HepG2 (cell line): Measurements from ENCODE around the gene TMEM141. TPM values are rescaled to one million over a fixed set of nuclear protein-coding genes. Genes with fewer than 3 reads are reported as not detected.

ENCODE experiments used
- BATF2 ChIP-seq: sonication (generic); formaldehyde crosslinking; IDR thresholded peaks from 2 replicates; pipeline ENCODE4 v1.8.0; 2022; ENCODE audit warnings: mild to moderate bottlenecking, missing genetic modification reagents, moderate library complexity
- KAT8 ChIP-seq: IDR thresholded peaks from 2 replicates; pipeline ENCODE4 v1.6.1; 2016; ENCODE audit warnings: missing genetic modification reagents, missing compliant biosample characterization
- MLX ChIP-seq: IDR thresholded peaks from 2 replicates; pipeline ENCODE4 v1.6.1; 2016
- NONO ChIP-seq, 2 experiments: fragments of 450-650 bp in 1 of 2; sonication (generic) in 1 of 2; formaldehyde crosslinking in 1 of 2; IDR thresholded peaks in 1 of 2; conservative IDR thresholded peaks in 1 of 2; 2 replicates each; pipeline versions ENCODE4 v1.6.1 to v1.8.0; 2017 to 2022; ENCODE audit warnings: mild to moderate bottlenecking in 1 of 2, missing genetic modification reagents in 1 of 2, moderate library complexity in 1 of 2
- RORA ChIP-seq: sonication (generic); formaldehyde crosslinking; IDR thresholded peaks from 2 replicates; pipeline ENCODE4 v1.5.0; 2020; ENCODE audit warnings: mild to moderate bottlenecking, missing genetic modification reagents, moderate library complexity
- STAG1 ChIP-seq: sonication (generic); formaldehyde crosslinking; IDR thresholded peaks from 2 replicates; pipeline ENCODE4 v1.4.0; 2020; ENCODE audit warnings: missing genetic modification reagents
- ZMAT5 ChIP-seq: sonication (generic); formaldehyde crosslinking; IDR thresholded peaks from 2 replicates; pipeline ENCODE4 v1.5.0; 2020; ENCODE audit warnings: mild to moderate bottlenecking, low read depth, missing genetic modification reagents, borderline replicate concordance
- ZNF343 ChIP-seq: sonication (generic); formaldehyde crosslinking; IDR thresholded peaks from 2 replicates; pipeline ENCODE4 v1.4.0; 2020; ENCODE audit warnings: mild to moderate bottlenecking, missing genetic modification reagents
- ZNF496 ChIP-seq: sonication (generic); formaldehyde crosslinking; IDR thresholded peaks from 2 replicates; pipeline ENCODE4 v1.8.1; 2023; ENCODE audit warnings: mild to moderate bottlenecking, moderate library complexity, missing genetic modification reagents; ENCODE audit not compliant: insufficient replicate concordance
- ZNF547 ChIP-seq: sonication (generic); formaldehyde crosslinking; IDR thresholded peaks from 2 replicates; pipeline ENCODE4 v1.5.1; 2020; ENCODE audit warnings: mild to moderate bottlenecking, missing genetic modification reagents
- ZNF616 ChIP-seq: sonication (generic); formaldehyde crosslinking; IDR thresholded peaks from 2 replicates; pipeline ENCODE4 v1.5.0; 2020; ENCODE audit warnings: low read depth, mild to moderate bottlenecking, missing genetic modification reagents
- polyA plus RNA-seq, 8 experiments: library from polyadenylated mRNA; depleted of rRNA in 3 of 8; stranded (reverse) in 7 of 8; unstranded in 1 of 8; fragments of >200 nt; fragmentation: Illumina TruSeq in 4 of 8; extraction: Trizol in 4 of 8; gene quantifications; 2 replicates each; pipeline versions ENCODE4 v1.2.1 to v1.2.3, GENCODE V29; 2011 to 2016; ENCODE audit warnings: low read depth in 4 of 8, missing spikeins in 1 of 8, mixed read lengths in 1 of 8; ENCODE audit not compliant: insufficient read depth in 1 of 8
- total RNA-seq, 5 experiments: library from RNA; depleted of rRNA; stranded (reverse); fragments of >200 nt; fragmentation: Illumina TruSeq; extraction: Trizol; gene quantifications; 2 replicates each; pipeline ENCODE4 v1.2.3, GENCODE V29; 2016; ENCODE audit warnings: low read depth in 1 of 5
- TF ChIP-seq, protein P1 (sequence below): IDR thresholded peaks from 2 replicates; pipeline ENCODE4 v1.6.1; 2018; ENCODE audit warnings: missing genetic modification reagents, mild to moderate bottlenecking, missing compliant biosample characterization
- TF ChIP-seq, protein P2 (sequence below): sonication (generic); formaldehyde crosslinking; conservative IDR thresholded peaks from 2 replicates; pipeline ENCODE4 v1.5.0; 2020; ENCODE audit warnings: missing genetic modification reagents
- TF ChIP-seq, protein P3 (sequence below): sonication (generic); formaldehyde crosslinking; IDR thresholded peaks from 2 replicates; pipeline ENCODE4 v1.4.0; 2020; ENCODE audit warnings: missing genetic modification reagents
- TF ChIP-seq, protein P4 (sequence below): sonication (generic); formaldehyde crosslinking; IDR thresholded peaks from one replicate; pipeline ENCODE4 v1.5.1; 2020; ENCODE audit warnings: mild to moderate bottlenecking, missing genetic modification reagents; ENCODE audit errors: not compliant biosample characterization

Gene TMEM141
- total and polyA plus RNA-seq, 2 of the 13 experiments (the other 11 are each of a cell fraction or from before 2014, with no cell fraction given), result 81.0 to 202 TPM

GRCh38 chr9:136742591-136743391 lies 48.4 kb upstream of the TMEM141 start, which contains the start of gene LCN10 (continued):
- no peak for TF ChIP-seq BATF2 (CRISPR knock-in tag)
- TF ChIP-seq MLX, result no peak
- no peak for TF ChIP-seq KAT8 (CRISPR knock-in tag)
- no peak for TF ChIP-seq ZNF547 (CRISPR knock-in tag)
- TF ChIP-seq RORA (CRISPR knock-in tag), result no peak
- TF ChIP-seq, protein P1, sequence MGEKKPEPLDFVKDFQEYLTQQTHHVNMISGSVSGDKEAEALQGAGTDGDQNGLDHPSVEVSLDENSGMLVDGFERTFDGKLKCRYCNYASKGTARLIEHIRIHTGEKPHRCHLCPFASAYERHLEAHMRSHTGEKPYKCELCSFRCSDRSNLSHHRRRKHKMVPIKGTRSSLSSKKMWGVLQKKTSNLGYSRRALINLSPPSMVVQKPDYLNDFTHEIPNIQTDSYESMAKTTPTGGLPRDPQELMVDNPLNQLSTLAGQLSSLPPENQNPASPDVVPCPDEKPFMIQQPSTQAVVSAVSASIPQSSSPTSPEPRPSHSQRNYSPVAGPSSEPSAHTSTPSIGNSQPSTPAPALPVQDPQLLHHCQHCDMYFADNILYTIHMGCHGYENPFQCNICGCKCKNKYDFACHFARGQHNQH (CRISPR knock-in tag), result no peak
- no peak for TF ChIP-seq ZNF343 (CRISPR knock-in tag)
- TF ChIP-seq, protein P2, sequence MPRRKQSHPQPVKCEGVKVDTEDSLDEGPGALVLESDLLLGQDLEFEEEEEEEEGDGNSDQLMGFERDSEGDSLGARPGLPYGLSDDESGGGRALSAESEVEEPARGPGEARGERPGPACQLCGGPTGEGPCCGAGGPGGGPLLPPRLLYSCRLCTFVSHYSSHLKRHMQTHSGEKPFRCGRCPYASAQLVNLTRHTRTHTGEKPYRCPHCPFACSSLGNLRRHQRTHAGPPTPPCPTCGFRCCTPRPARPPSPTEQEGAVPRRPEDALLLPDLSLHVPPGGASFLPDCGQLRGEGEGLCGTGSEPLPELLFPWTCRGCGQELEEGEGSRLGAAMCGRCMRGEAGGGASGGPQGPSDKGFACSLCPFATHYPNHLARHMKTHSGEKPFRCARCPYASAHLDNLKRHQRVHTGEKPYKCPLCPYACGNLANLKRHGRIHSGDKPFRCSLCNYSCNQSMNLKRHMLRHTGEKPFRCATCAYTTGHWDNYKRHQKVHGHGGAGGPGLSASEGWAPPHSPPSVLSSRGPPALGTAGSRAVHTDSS, result no peak
- TF ChIP-seq ZNF496 (CRISPR knock-in tag), result no peak
- no peak for TF ChIP-seq NONO (IDR thresholded peaks at IDR 0.05)
- TF ChIP-seq NONO (CRISPR knock-in tag; conservative IDR thresholded peaks at IDR 0.05), result no peak
- no peak for TF ChIP-seq ZNF616 (CRISPR knock-in tag)
- TF ChIP-seq, protein P3, sequence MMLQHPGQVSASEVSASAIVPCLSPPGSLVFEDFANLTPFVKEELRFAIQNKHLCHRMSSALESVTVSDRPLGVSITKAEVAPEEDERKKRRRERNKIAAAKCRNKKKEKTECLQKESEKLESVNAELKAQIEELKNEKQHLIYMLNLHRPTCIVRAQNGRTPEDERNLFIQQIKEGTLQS, result no peak
- 0 out of 2 replicates have a peak, but pooled peaks have one; percentile 6 for TF ChIP-seq STAG1 (CRISPR knock-in tag)
- TF ChIP-seq, protein P4, sequence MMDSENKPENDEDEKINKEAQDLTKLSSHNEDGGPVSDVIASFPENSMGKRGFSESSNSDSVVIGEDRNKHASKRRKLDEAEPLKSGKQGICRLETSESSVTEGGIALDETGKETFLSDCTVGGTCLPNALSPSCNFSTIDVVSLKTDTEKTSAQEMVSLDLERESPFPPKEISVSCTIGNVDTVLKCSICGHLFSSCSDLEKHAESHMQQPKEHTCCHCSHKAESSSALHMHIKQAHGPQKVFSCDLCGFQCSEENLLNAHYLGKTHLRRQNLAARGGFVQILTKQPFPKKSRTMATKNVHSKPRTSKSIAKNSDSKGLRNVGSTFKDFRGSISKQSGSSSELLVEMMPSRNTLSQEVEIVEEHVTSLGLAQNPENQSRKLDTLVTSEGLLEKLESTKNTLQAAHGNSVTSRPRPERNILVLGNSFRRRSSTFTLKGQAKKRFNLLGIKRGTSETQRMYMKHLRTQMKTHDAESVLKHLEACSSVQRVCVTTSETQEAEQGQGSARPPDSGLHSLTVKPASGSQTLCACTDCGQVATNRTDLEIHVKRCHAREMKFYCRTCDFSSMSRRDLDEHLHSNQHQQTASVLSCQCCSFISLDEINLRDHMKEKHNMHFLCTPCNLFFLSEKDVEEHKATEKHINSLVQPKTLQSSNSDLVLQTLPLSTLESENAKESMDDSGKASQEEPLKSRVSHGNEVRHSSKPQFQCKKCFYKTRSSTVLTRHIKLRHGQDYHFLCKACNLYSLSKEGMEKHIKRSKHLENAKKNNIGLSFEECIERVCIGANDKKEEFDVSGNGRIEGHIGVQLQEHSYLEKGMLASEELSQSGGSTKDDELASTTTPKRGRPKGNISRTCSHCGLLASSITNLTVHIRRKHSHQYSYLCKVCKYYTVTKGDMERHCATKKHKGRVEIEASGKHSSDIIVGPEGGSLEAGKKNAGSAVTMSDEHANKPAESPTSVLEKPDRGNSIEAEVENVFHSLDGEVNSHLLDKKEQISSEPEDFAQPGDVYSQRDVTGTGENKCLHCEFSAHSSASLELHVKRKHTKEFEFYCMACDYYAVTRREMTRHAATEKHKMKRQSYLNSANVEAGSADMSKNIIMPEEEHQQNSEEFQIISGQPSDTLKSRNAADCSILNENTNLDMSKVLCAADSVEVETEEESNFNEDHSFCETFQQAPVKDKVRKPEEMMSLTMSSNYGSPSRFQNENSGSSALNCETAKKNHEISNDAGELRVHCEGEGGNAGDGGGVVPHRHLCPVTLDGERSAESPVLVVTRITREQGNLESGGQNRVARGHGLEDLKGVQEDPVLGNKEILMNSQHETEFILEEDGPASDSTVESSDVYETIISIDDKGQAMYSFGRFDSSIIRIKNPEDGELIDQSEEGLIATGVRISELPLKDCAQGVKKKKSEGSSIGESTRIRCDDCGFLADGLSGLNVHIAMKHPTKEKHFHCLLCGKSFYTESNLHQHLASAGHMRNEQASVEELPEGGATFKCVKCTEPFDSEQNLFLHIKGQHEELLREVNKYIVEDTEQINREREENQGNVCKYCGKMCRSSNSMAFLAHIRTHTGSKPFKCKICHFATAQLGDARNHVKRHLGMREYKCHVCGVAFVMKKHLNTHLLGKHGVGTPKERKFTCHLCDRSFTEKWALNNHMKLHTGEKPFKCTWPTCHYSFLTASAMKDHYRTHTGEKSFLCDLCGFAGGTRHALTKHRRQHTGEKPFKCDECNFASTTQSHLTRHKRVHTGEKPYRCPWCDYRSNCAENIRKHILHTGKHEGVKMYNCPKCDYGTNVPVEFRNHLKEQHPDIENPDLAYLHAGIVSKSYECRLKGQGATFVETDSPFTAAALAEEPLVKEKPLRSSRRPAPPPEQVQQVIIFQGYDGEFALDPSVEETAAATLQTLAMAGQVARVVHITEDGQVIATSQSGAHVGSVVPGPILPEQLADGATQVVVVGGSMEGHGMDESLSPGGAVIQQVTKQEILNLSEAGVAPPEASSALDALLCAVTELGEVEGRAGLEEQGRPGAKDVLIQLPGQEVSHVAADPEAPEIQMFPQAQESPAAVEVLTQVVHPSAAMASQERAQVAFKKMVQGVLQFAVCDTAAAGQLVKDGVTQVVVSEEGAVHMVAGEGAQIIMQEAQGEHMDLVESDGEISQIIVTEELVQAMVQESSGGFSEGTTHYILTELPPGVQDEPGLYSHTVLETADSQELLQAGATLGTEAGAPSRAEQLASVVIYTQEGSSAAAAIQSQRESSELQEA (CRISPR knock-in tag), result no peak
- TF ChIP-seq ZMAT5 (CRISPR knock-in tag), result no peak
